Stomach smooth muscle (tissue), 2 donors: ENCODE measurements around the gene TMEM182.

Experiments used
- H3K27ac ChIP-seq: one replicate; pipeline ENCODE4 v1.7.0; 2013; ENCODE audit warnings: mild to moderate bottlenecking, low read length, inconsistent platforms
- H3K27me3 ChIP-seq, 2 donors: one replicate each; pipeline ENCODE4 v1.7.0; 2013; ENCODE audit warnings: low read length in 2 of 2; ENCODE audit not compliant: insufficient read depth in 2 of 2, control insufficient read depth in 1 of 2
- H3K36me3 ChIP-seq, 2 donors: one replicate each; pipeline ENCODE4 v1.7.0; 2013; ENCODE audit warnings: low read length in 2 of 2; ENCODE audit not compliant: control insufficient read depth in 2 of 2, insufficient read depth in 2 of 2
- H3K4me1 ChIP-seq: one replicate; pipeline ENCODE4 v1.7.0; 2013; ENCODE audit warnings: low read length; ENCODE audit not compliant: control insufficient read depth, insufficient read depth
- H3K4me3 ChIP-seq, 2 donors: one replicate each; pipeline ENCODE4 v1.7.0; 2013; ENCODE audit warnings: low read length in 2 of 2
- H3K9ac ChIP-seq, 2 donors: one replicate each; pipeline ENCODE4 v1.7.0; 2013; ENCODE audit warnings: low read length in 2 of 2, mild to moderate bottlenecking in 1 of 2
- H3K9me3 ChIP-seq, 2 donors: one replicate each; pipeline ENCODE4 v1.7.0; 2013; ENCODE audit warnings: low read length in 2 of 2; ENCODE audit not compliant: control insufficient read depth in 2 of 2
- donor health status: healthy.
- donor health status: Pancreatic carcinoma.

Gene TMEM182, protein sequence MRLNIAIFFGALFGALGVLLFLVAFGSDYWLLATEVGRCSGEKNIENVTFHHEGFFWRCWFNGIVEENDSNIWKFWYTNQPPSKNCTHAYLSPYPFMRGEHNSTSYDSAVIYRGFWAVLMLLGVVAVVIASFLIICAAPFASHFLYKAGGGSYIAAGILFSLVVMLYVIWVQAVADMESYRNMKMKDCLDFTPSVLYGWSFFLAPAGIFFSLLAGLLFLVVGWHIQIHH

GRCh38 chr2:102761763-102762162 is at the start of gene TMEM182:
Gene TMEM182, plus strand, starts transcription at chr2:102762031. Its CDS starts 187 bp downstream, at chr2:102762218.
- no peak within 1 kb of the TSS for H3K27ac ChIP-seq
- H3K4me1 ChIP-seq = no peaks in the 10 kb centered on the region
- no peaks in the 10 kb centered on the region for H3K27me3 ChIP-seq
- H3K9me3 ChIP-seq = no peaks in the 10 kb centered on the region
- no peaks in the 10 kb centered on the region for H3K36me3 ChIP-seq
- no peak within 1 kb of the TSS for H3K4me3 ChIP-seq
- H3K9ac ChIP-seq = no peak within 1 kb of the TSS

DNA sequence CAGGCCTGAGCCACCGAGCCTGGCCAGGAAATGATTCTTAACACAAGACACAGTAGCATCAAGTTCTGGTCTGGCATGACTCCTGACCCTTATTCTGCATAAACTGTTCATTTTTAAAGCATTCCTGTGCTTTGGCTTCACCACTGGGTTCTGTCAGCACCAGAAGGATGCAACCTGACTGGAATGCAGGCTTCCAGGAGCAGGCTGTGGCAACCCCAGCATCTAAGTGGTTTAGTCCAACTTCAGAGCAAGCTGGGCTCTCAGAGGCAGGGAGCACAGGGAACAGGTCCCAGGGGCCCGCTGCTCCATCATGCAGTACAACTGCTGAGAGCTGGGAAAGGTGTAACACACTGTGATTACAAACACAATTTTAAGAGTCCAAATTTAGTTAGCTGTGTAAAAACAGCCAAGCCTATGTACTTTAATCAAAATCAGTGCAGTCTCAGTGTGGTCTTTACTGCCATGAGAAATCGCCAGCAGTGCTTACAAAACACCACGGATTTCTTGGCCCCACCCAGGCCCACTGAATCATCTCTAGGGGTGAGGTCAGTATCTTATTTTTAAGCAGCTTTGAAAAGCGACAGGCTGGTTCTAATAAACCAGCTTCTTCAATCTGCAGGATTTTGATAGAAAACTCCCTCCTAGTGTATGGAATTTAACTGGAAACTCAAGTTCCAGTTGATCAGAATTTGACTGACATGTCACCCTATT is 44.4 kb upstream of the TMEM182 start:
- Histone ChIP-seq H3K9ac (no peak overlapping the region), H3K36me3 (peaks cover 29 to 33% of the 10 kb centered on the region in 2 donors), H3K27me3 (no peaks in the 10 kb centered on the region), H3K9me3 (no peaks in the 10 kb centered on the region), H3K4me3 (no peak overlapping the region), H3K4me1 (no peaks in the 10 kb centered on the region), H3K27ac (no peak overlapping the region)

GRCh38 chr2:102718387-102719316 is 43.2 kb upstream of the TMEM182 start:
- H3K27ac ChIP-seq = no peak overlapping the region
- no peak overlapping the region for H3K4me3 ChIP-seq
- H3K27me3 ChIP-seq = no peaks in the 10 kb centered on the region
- no peaks in the 10 kb centered on the region for H3K9me3 ChIP-seq
- no peaks in the 10 kb centered on the region for H3K4me1 ChIP-seq
- no peak overlapping the region for H3K9ac ChIP-seq
- peaks cover 29 to 33% of the 10 kb centered on the region in 2 donors for H3K36me3 ChIP-seq

GRCh38 chr2:102724016-102724490 is 37.8 kb upstream of the TMEM182 start:
- Histone ChIP-seq H3K27me3 (no peaks in the 10 kb centered on the region), H3K4me1 (no peaks in the 10 kb centered on the region), H3K4me3 (no peak overlapping the region), H3K36me3 (peaks cover 22 to 41% of the 10 kb centered on the region in 2 donors), H3K9me3 (no peaks in the 10 kb centered on the region), H3K9ac (no peak overlapping the region), H3K27ac (no peak overlapping the region)

DNA sequence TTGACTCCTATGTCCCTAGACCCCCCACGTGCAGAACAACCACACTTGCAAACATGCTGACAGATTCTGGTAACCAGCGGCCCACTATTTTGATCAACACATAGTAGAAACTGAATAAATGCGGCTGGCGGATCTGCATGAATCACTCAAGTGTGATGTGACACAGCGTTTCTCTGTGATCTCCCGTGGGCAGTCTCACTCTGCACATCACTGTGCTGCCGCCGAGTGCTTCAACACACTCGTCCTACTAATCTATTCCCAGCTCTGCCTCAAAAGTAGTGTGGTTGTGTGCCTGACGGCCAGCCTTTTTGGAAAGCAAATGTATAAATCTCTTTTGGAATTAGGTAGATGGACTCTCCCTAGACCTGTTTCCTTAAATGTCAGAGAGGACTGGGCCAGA is 37.3 kb upstream of the TMEM182 start:
- Histone ChIP-seq H3K9me3 (no peaks in the 10 kb centered on the region), H3K27me3 (no peaks in the 10 kb centered on the region), H3K4me1 (no peaks in the 10 kb centered on the region), H3K4me3 (no peak overlapping the region), H3K36me3 (peaks cover 21 to 39% of the 10 kb centered on the region in 2 donors), H3K27ac (no peak overlapping the region), H3K9ac (no peak overlapping the region)

GRCh38 chr2:102726128-102727087 is 35.4 kb upstream of the TMEM182 start:
- no peaks in the 10 kb centered on the region for H3K9me3 ChIP-seq
- no peaks in the 10 kb centered on the region for H3K27me3 ChIP-seq
- H3K4me1 ChIP-seq = no peaks in the 10 kb centered on the region
- H3K36me3 ChIP-seq = peaks cover 15 to 31% of the 10 kb centered on the region in 2 donors
- no peak overlapping the region for H3K9ac ChIP-seq
- no peak overlapping the region for H3K4me3 ChIP-seq
- H3K27ac ChIP-seq = no peak overlapping the region

GRCh38 chr2:102735416-102736109 is 26.3 kb upstream of the TMEM182 start:
- Histone ChIP-seq H3K9me3 (no peaks in the 10 kb centered on the region), H3K36me3 (peaks cover 6 to 10% of the 10 kb centered on the region in 2 donors), H3K27ac (no peak overlapping the region), H3K9ac (peak overlapping the region; percentile 74 to 84), H3K4me1 (peaks cover 12% of the 10 kb centered on the region), H3K4me3 (peak overlapping the region; percentile 90 to 99), H3K27me3 (no peaks in the 10 kb centered on the region)

GRCh38 chr2:102736110-102736409 is 25.8 kb upstream of the TMEM182 start:
- Histone ChIP-seq H3K4me3 (peak overlapping the region; percentile 90 to 99), H3K9ac (peak overlapping the region; percentile 74 to 84), H3K27ac (no peak overlapping the region), H3K27me3 (no peaks in the 10 kb centered on the region), H3K9me3 (no peaks in the 10 kb centered on the region), H3K4me1 (peaks cover 12% of the 10 kb centered on the region), H3K36me3 (peaks cover 5 to 6% of the 10 kb centered on the region in 2 donors)

DNA sequence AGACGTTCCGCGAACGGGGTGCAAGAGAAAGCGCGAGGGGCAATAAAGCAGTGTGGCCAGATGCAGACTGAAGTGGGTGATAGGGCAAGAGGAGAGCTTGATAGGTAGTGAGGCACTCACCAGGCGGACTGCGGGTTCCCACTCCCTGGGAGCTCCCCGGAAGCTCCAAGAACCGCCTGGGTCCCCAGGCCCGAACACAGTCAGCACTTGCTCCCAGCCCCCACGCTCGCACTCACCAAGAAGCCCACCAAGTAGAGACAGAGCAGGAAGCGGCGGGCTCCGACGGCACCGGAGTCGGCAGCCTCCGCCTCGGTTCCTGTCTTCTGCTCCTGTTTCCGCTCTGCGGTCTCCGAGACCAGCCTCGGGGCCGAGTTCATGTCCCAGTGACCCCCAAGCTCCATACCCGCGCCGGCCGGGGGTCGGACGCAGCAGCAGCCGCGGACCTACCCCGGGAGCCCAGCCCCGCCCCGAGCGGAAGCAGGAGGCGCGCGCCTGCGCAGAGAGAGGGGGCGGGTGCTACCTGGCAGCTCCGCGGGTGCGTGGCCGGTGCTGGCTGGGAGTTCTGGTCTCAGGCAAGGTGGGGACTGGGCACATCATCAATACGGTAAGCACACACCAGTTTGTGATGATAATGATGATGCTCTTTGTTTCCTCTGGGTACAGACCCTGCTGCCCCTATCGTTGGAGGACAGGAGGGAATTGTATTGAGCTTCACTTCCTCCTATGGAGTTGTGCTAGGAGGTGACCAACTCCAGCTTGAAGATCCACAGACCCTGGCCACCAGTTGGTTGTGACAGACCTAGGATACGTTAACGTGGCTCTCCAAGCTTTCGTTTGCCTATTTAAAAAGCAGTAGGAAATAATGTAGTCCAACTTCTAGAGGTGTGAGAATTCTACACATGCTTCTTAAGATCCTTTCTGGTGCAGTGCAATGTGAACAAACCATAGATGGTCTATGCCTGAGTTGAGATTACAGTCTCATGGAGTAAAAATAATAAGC is 25.1 kb upstream of the TMEM182 start:
- Histone ChIP-seq H3K9me3 (no peaks in the 10 kb centered on the region), H3K27me3 (no peaks in the 10 kb centered on the region), H3K4me3 (peak overlapping the region; percentile 90 to 99), H3K4me1 (peaks cover 12% of the 10 kb centered on the region), H3K9ac (peak overlapping the region; percentile 74 to 84), H3K36me3 (peaks cover 2 to 3% of the 10 kb centered on the region in 2 donors), H3K27ac (no peak overlapping the region)
